ENCODE results near the gene TOP2A. TPM values are rescaled to one million over a fixed set of nuclear protein-coding genes. Genes with fewer than 3 reads are reported as not detected.

TOP2A gene
- total RNA-seq, 1 donor from 2014 or later = 41.9 TPM

GRCh38 chr17:40356990-40357881 is 60.5 kb downstream of the TOP2A start:
- Mint-ChIP-seq H3K9me3 (ENCODE audit: unreplicated experiment) (no peaks in the 10 kb centered on the region), H3K4me1 (ENCODE audit: unreplicated experiment) (peaks cover 18% of the 10 kb centered on the region), H3K27me3 (ENCODE audit: unreplicated experiment) (no peaks in the 10 kb centered on the region), H3K36me3 (ENCODE audit: unreplicated experiment) (peaks cover 18% of the 10 kb centered on the region), H3K4me3 (ENCODE audit: unreplicated experiment) (no peak overlapping the region), H3K27ac (ENCODE audit: unreplicated experiment) (peak overlapping the region; percentile 84)
- DNase-seq (ENCODE audit: extremely low spot score, unreplicated experiment) = no peak
- TF ChIP-seq CTCF (IDR thresholded peaks at IDR 0.05) = no peak

- Mint-ChIP-seq H3K4me1 (ENCODE audit: unreplicated experiment) (peaks cover 20% of the 10 kb centered on the region), H3K27ac (ENCODE audit: unreplicated experiment) (no peak overlapping the region), H3K9me3 (ENCODE audit: unreplicated experiment) (no peaks in the 10 kb centered on the region), H3K27me3 (ENCODE audit: unreplicated experiment) (no peaks in the 10 kb centered on the region), H3K36me3 (ENCODE audit: unreplicated experiment) (peaks cover 23% of the 10 kb centered on the region), H3K4me3 (ENCODE audit: unreplicated experiment) (no peak overlapping the region)
- no peak for DNase-seq (ENCODE audit: extremely low spot score, unreplicated experiment)
- TF ChIP-seq CTCF (IDR thresholded peaks at IDR 0.05) = no peak
These were observed 61.6 kb downstream of the TOP2A start for GRCh38 chr17:40355804-40356758.

DNA sequence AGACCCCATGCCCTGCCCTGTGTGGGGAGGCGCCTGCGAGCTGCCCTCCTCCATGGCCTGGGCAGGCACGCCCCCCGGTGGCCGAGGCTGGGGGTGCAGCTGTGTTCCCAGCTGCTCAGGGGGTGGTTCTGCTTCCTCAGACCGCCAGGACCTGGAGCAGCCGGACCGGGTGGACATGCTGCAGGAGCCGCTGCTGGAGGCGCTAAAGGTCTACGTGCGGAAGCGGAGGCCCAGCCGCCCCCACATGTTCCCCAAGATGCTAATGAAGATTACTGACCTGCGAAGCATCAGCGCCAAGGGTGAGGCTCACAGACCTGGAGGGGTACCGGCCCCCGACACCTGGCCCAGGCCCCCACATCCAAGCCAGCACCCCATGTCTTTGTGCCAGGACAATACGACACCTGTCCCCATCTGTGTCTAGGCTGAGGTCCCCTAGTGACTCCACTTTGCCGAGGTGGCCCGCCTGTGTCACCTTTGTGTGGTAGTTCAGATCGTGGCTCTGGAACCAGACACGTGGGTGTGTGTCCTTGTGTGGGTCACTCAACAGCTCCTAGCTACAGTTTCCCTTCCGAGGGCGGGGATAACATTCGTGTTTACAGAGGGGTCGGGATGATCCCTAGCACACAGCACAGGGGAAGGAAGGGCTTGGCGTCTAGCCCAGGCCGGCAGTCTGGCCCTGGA is 62.4 kb downstream of the TOP2A start:
- Mint-ChIP-seq H3K9me3 (ENCODE audit: unreplicated experiment) (no peaks in the 10 kb centered on the region), H3K36me3 (ENCODE audit: unreplicated experiment) (peaks cover 23% of the 10 kb centered on the region), H3K27me3 (ENCODE audit: unreplicated experiment) (no peaks in the 10 kb centered on the region), H3K4me3 (ENCODE audit: unreplicated experiment) (no peak overlapping the region), H3K4me1 (ENCODE audit: unreplicated experiment) (peaks cover 22% of the 10 kb centered on the region), H3K27ac (ENCODE audit: unreplicated experiment) (no peak overlapping the region)
- peak; percentile 96 for TF ChIP-seq CTCF (IDR thresholded peaks at IDR 0.05)
- peak; percentile 92 for DNase-seq (ENCODE audit: extremely low spot score, unreplicated experiment)

DNA sequence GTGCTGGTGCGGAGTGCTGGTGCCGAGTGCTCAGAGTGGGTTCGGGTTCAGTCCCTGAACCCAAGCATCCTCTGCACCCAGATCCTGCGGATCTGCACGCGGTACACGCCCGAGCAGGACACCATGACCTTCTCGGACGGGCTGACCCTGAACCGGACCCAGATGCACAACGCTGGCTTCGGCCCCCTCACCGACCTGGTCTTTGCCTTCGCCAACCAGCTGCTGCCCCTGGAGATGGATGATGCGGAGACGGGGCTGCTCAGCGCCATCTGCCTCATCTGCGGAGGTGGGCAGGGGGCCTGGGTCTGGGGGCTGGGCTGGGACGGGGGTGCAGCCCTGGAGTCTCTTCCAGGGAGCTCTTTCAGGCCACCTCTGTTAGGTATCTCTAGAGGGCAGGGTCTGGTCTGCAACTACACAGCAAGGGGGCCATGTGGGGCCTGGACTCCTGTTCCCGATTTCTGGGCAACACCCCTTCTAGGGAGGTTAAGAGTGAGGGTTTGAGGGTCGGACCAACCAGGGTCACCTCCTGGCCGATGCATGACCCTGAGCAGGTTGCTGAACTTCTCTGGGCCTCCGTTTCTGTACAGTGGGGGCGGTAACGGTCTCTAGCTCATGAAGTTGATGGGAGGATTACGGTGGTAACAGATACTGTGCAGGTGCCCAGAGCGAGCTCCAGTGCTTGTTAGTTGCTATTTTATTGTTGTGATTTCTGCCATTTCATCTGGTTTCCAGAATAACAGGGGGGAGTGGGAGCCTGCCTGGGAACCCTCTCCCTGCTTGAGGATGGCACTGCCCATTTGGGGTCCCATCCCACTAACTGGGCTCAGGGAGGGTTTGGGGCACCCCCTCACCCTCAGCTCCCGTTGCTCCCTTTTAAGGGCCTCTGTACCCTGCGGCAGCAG is 63.2 kb downstream of the TOP2A start:
- H3K4me3 Mint-ChIP-seq (ENCODE audit: unreplicated experiment) = no peak overlapping the region
- peaks cover 25% of the 10 kb centered on the region for H3K4me1 Mint-ChIP-seq (ENCODE audit: unreplicated experiment)
- H3K36me3 Mint-ChIP-seq (ENCODE audit: unreplicated experiment) = peaks cover 30% of the 10 kb centered on the region
- H3K27me3 Mint-ChIP-seq (ENCODE audit: unreplicated experiment) = no peaks in the 10 kb centered on the region
- DNase-seq (ENCODE audit: extremely low spot score, unreplicated experiment) = no peak
- H3K9me3 Mint-ChIP-seq (ENCODE audit: unreplicated experiment) = no peaks in the 10 kb centered on the region
- TF ChIP-seq CTCF (IDR thresholded peaks at IDR 0.05) = no peak
- H3K27ac Mint-ChIP-seq (ENCODE audit: unreplicated experiment) = no peak overlapping the region
